Measurements from ENCODE around the gene PTPRT. TPM values are rescaled to one million over a fixed set of nuclear protein-coding genes. Genes with fewer than 3 reads are reported as not detected.

Gene PTPRT
- total and polyA plus RNA-seq, 10 of the 15 experiments (the other 5 are each of a cell fraction or from before 2014, with no cell fraction given), result not detected

GRCh38 chr20:42779216-42779615, 410.5 kb downstream of the PTPRT start:
- ChIA-PET CTCF (no interaction called here), POLR2A (no interaction called here), SMC1A (ENCODE audit: uncharacterized antibody, unreplicated experiment) (no interaction called here), RAD21 (ENCODE audit: unreplicated experiment) (no interaction called here)
- no peak overlapping the region for H3K4me3 ChIP-seq
- no TSS peak for BruUV-seq (replicated peaks)
- no peaks in the 10 kb centered on the region for H3K9me3 ChIP-seq (replicated peaks; ENCODE audit: control insufficient read depth, insufficient read depth, low read length)
- DNase-seq (ENCODE audit: low read depth, low spot score) (no peak), FAIRE-seq (no peak), ATAC-seq (no peak)
- H3K27me3 ChIP-seq (replicated peaks in 1 of 2; ENCODE audit: control insufficient read depth in 2 of 2, insufficient read depth in 2 of 2, low read length in 1 of 2), result no peaks in the 10 kb centered on the region
- H2AFZ ChIP-seq (ENCODE audit: control insufficient read depth, low read depth, low read length), result no peak overlapping the region
- 0% methylated on average over 1 of the region's 1 CpG for WGBS (ENCODE audit: insufficient coverage, insufficient replicate concordance, low lambda C conversion rate, missing lambda C conversion rate)
- intact Hi-C loops (cut with micrococcal nuclease; ENCODE audit: unreplicated experiment), result no loop called here
- in situ Hi-C loops (cut with MboI), result no loop called here
- H4K20me1 ChIP-seq (ENCODE audit: control insufficient read depth, insufficient read depth), result no peaks in the 10 kb centered on the region
- no peak overlapping the region for H3K9ac ChIP-seq (ENCODE audit: control insufficient read depth, insufficient read depth, low read length)
- TF ChIP-seq KAT2A (conservative IDR thresholded peaks at IDR 0.05; ENCODE audit: control insufficient read depth, low read depth, low read length) (no peak), RCOR1 (conservative IDR thresholded peaks at IDR 0.05; ENCODE audit: low read depth, low read length) (no peak), IRF3 (IDR thresholded peaks at IDR 0.05) (no peak), HCFC1 (IDR thresholded peaks at IDR 0.05; ENCODE audit: low read length) (no peak), SMARCA5 (IDR thresholded peaks at IDR 0.05) (no peak), CHD2 (IDR thresholded peaks at IDR 0.05; ENCODE audit: borderline replicate concordance, low read depth, low read length) (no peak), ZBTB33 (IDR thresholded peaks at IDR 0.05) (no peak), PML (IDR thresholded peaks at IDR 0.05; ENCODE audit: low read length) (no peak), EED (IDR thresholded peaks at IDR 0.05; ENCODE audit: low read depth) (no peak), FOXM1 (IDR thresholded peaks at IDR 0.05; ENCODE audit: low read depth, low read length) (no peak), ATF3 (IDR thresholded peaks at IDR 0.05; ENCODE audit: borderline replicate concordance, extremely low read depth, low read depth, low read length) (no peak), POLR2AphosphoS5 (IDR thresholded peaks at IDR 0.05; ENCODE audit: low read length) (no peak), HDAC2 (IDR thresholded peaks at IDR 0.05) (no peak)
- H3K4me2 ChIP-seq (ENCODE audit: control insufficient read depth, insufficient read depth), result no peak overlapping the region
- H3K79me2 ChIP-seq (ENCODE audit: control insufficient read depth, insufficient read depth, low read length), result no peaks in the 10 kb centered on the region
- no peak overlapping the region for H3K27ac ChIP-seq (ENCODE audit: control insufficient read depth, insufficient read depth)
- no peaks in the 10 kb centered on the region for H3K4me1 ChIP-seq (ENCODE audit: control insufficient read depth, insufficient read depth, low read length)
- no peaks in the 10 kb centered on the region for H3K36me3 ChIP-seq (ENCODE audit: control insufficient read depth in 2 of 2, insufficient read depth in 2 of 2, low read length in 1 of 2)
